ENCODE data around the gene PGAP3. TPM values are rescaled to one million over a fixed set of nuclear protein-coding genes. Genes with fewer than 3 reads are reported as not detected.

Gene PGAP3
- total and polyA plus RNA-seq, 5 experiments from 2014 or later = 14.2 to 33.5 (median 17.7) TPM

- H3K4me3 Mint-ChIP-seq = no peak overlapping the region
- H3K9me3 Mint-ChIP-seq = peaks cover 0 to 10% (median 0%) of the 10 kb centered on the region in 9 donors
- POLR2A ChIA-PET = no interaction called here
- peaks cover 0 to 27% (median 18%) of the 10 kb centered on the region in 3 donors for H3K36me3 Mint-ChIP-seq
- peak in 1 of 10 donors; percentile 40 for DNase-seq
- no peaks in the 10 kb centered on the region for H3K27me3 Mint-ChIP-seq
- peak overlapping the region in 1 of 10 donors; percentile 66 for H3K27ac Mint-ChIP-seq
- no peak for ATAC-seq
- H3K4me1 Mint-ChIP-seq = peaks cover 37 to 56% (median 45%) of the 10 kb centered on the region in 4 donors
Observed at GRCh38 chr17:39684369-39685192, 3.3 kb downstream of the PGAP3 start.

- Mint-ChIP-seq H3K4me3 (no peak overlapping the region), H3K9me3 (peaks cover 0 to 3% (median 0%) of the 10 kb centered on the region in 9 donors), H3K4me1 (peaks cover 41 to 59% (median 50%) of the 10 kb centered on the region in 4 donors), H3K27me3 (no peaks in the 10 kb centered on the region), H3K27ac (peak overlapping the region in 4 of 10 donors; percentile 8 to 69 (median 41)), H3K36me3 (peaks cover 0 to 27% (median 18%) of the 10 kb centered on the region in 3 donors)
- ATAC-seq (no peak), DNase-seq (peak in 1 of 10 donors; percentile 35)
- POLR2A ChIA-PET = interaction anchor here (0.7 to 1.4 kb wide), 2 partner anchors 71 to 351 kb away, joined by 3 to 4 read pairs; no protein-coding TSS in a partner anchor
Observed at GRCh38 chr17:39683295-39683939, 4.4 kb downstream of the PGAP3 start.

- peak in 9 of 10 donors; percentile 16 to 70 (median 49) for DNase-seq
- POLR2A ChIA-PET = interaction anchor here (0.7 to 2.5 kb wide), 14 partner anchors 9 to 90 kb away, joined by 3 to 22 read pairs (median 4); partner anchors contain the start of genes MIEN1, PGAP3, PNMT and PPP1R1B
- Mint-ChIP-seq H3K36me3 (peaks cover 0 to 17% (median 13%) of the 10 kb centered on the region in 3 donors), H3K4me3 (peak overlapping the region; percentile 22 to 88 (median 69)), H3K4me1 (peaks cover 38 to 70% (median 63%) of the 10 kb centered on the region in 4 donors), H3K27me3 (no peaks in the 10 kb centered on the region), H3K27ac (peak overlapping the region; percentile 93 to 99 (median 96)), H3K9me3 (no peaks in the 10 kb centered on the region)
- ATAC-seq = peak; percentile 82 to 85
Observed at GRCh38 chr17:39679521-39680192, 8.2 kb downstream of the PGAP3 start.

DNA sequence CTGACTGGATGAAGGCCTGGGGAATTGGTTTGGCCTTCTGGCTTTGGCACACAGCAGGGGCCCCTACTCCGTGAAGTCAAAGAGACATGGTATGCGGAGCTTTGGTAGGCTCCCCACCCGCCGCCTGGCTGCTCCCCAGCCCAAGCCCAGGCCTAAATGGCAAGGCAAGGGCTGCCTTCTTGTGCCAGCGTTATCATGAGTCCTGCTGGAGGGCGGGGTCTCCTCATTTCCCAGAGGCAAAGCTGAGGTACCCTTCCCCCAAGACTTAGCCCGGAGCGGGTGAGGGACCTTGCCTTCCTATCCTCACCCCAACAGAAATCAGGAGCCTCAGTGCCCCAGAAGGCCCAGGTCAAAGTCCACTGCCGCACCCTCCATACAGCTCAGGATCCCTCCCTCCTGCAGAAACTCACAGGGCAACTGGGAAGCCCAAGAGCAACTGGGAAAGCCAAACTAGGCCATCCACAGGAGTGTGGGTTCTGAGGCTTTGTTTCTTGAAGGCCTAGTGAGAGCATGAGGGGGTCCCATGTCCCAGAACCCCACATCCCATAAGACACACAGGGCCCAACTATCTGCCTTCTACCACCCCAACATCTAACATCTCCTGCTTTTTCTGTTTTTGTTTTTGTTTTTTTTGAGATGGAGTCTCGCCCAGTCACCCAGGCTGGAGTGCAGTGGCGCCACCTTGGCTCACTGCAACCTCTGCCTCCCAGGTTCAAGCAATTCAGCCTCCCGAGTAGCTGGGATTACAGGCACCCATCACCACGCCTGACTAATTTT, 9.3 kb downstream of the PGAP3 start:
- Mint-ChIP-seq H3K9me3 (no peaks in the 10 kb centered on the region), H3K4me1 (peaks cover 35 to 70% (median 65%) of the 10 kb centered on the region in 4 donors), H3K36me3 (peaks cover 0 to 10% (median 8%) of the 10 kb centered on the region in 3 donors), H3K4me3 (peak overlapping the region in 8 of 10 donors; percentile 9 to 80 (median 66)), H3K27ac (peak overlapping the region; percentile 93 to 99 (median 96)), H3K27me3 (no peaks in the 10 kb centered on the region)
- POLR2A ChIA-PET = interaction anchor here (0.7 to 3.4 kb wide), 11 partner anchors 10 to 57 kb away, joined by 3 to 22 read pairs (median 4); partner anchors contain the start of genes MIEN1, PGAP3, PNMT and PPP1R1B
- DNase-seq = peak in 1 of 10 donors; percentile 28
- no peak for ATAC-seq

- peaks cover 31 to 67% (median 64%) of the 10 kb centered on the region in 4 donors for H3K4me1 Mint-ChIP-seq
- peak in 1 of 10 donors; percentile 41 for DNase-seq
- H3K36me3 Mint-ChIP-seq = peaks cover 0 to 3% (median 2%) of the 10 kb centered on the region in 3 donors
- no peak for ATAC-seq
- H3K27me3 Mint-ChIP-seq = no peaks in the 10 kb centered on the region
- H3K4me3 Mint-ChIP-seq = peak overlapping the region in 7 of 10 donors; percentile 1 to 67 (median 42)
- H3K27ac Mint-ChIP-seq = peak overlapping the region; percentile 39 to 99 (median 96)
- POLR2A ChIA-PET = interaction anchor here (0.6 to 3.4 kb wide), 7 partner anchors 9 to 76 kb away, joined by 3 to 13 read pairs (median 3); partner anchors contain the start of genes MIEN1, PGAP3 and PNMT
- no peaks in the 10 kb centered on the region for H3K9me3 Mint-ChIP-seq
Observed at GRCh38 chr17:39677542-39678339, 10.1 kb downstream of the PGAP3 start.

- ATAC-seq (no peak), DNase-seq (peak in 1 of 10 donors; percentile 30)
- peak overlapping the region; percentile 27 to 99 (median 94) for H3K27ac Mint-ChIP-seq
- H3K4me3 Mint-ChIP-seq = peak overlapping the region in 8 of 10 donors; percentile 5 to 76 (median 30)
- POLR2A ChIA-PET = interaction anchor here (0.6 to 3.4 kb wide), 10 partner anchors 9 to 77 kb away, joined by 3 to 19 read pairs (median 4); partner anchors contain the start of genes MIEN1, PGAP3, PNMT and PPP1R1B
- no peaks in the 10 kb centered on the region for H3K9me3 Mint-ChIP-seq
- H3K27me3 Mint-ChIP-seq = no peaks in the 10 kb centered on the region
- peaks cover 0 to 2% (median 0%) of the 10 kb centered on the region in 3 donors for H3K36me3 Mint-ChIP-seq
- H3K4me1 Mint-ChIP-seq = peaks cover 31 to 72% (median 67%) of the 10 kb centered on the region in 4 donors
Observed at GRCh38 chr17:39677072-39677471, 10.8 kb downstream of the PGAP3 start.

- POLR2A ChIA-PET = interaction anchor here (0.6 to 3.4 kb wide), 12 partner anchors 11 to 304 kb away, joined by 3 to 19 read pairs (median 4); partner anchors contain the start of genes MIEN1, PGAP3, PPP1R1B and PSMD3
- peak overlapping the region; percentile 66 to 99 (median 94) for H3K27ac Mint-ChIP-seq
- ATAC-seq (peak; percentile 70 to 82), DNase-seq (peak in 9 of 10 donors; percentile 26 to 83 (median 62))
- peak overlapping the region in 9 of 10 donors; percentile 21 to 76 (median 63) for H3K4me3 Mint-ChIP-seq
- no peaks in the 10 kb centered on the region for H3K9me3 Mint-ChIP-seq
- H3K27me3 Mint-ChIP-seq = peaks cover 0 to 2% (median 0%) of the 10 kb centered on the region in 5 donors
- H3K4me1 Mint-ChIP-seq = peaks cover 33 to 76% (median 71%) of the 10 kb centered on the region in 4 donors
- H3K36me3 Mint-ChIP-seq = peaks cover 0 to 2% (median 0%) of the 10 kb centered on the region in 3 donors
Observed at GRCh38 chr17:39676198-39676819, 11.5 kb downstream of the PGAP3 start.

- Mint-ChIP-seq H3K4me3 (peak overlapping the region in 7 of 10 donors; percentile 32 to 76 (median 51)), H3K4me1 (peaks cover 31 to 70% (median 64%) of the 10 kb centered on the region in 4 donors), H3K27ac (peak overlapping the region; percentile 58 to 99 (median 94)), H3K27me3 (peaks cover 0 to 3% (median 1%) of the 10 kb centered on the region in 5 donors), H3K36me3 (peaks cover 0 to 2% (median 0%) of the 10 kb centered on the region in 3 donors), H3K9me3 (no peaks in the 10 kb centered on the region)
- no peak for ATAC-seq
- peak in 1 of 10 donors; percentile 41 for DNase-seq
- POLR2A ChIA-PET = interaction anchor here (0.6 to 3.4 kb wide), 13 partner anchors 10 to 618 kb away, joined by 3 to 19 read pairs (median 4); partner anchors contain the start of genes MIEN1, PGAP3, PPP1R1B and PSMD3
Observed at GRCh38 chr17:39675390-39676082, 12.3 kb downstream of the PGAP3 start.

- peaks cover 26 to 63% (median 58%) of the 10 kb centered on the region in 4 donors for H3K4me1 Mint-ChIP-seq
- no peak for ATAC-seq
- POLR2A ChIA-PET = interaction anchor here (0.6 to 3.4 kb wide), 7 partner anchors 9 to 617 kb away, joined by 3 to 19 read pairs (median 8); partner anchors contain the start of genes PGAP3, PSMD3 and TCAP
Observed at GRCh38 chr17:39674702-39675389, 13.0 kb downstream of the PGAP3 start.

More at GRCh38 chr17:39674702-39675389, 13.0 kb downstream of the PGAP3 start:
- H3K27ac Mint-ChIP-seq = peak overlapping the region in 4 of 10 donors; percentile 66 to 99 (median 96)
- no peaks in the 10 kb centered on the region for H3K9me3 Mint-ChIP-seq
- peaks cover 0 to 4% (median 1%) of the 10 kb centered on the region in 5 donors for H3K27me3 Mint-ChIP-seq
- H3K36me3 Mint-ChIP-seq = no peaks in the 10 kb centered on the region
- peak overlapping the region in 2 of 10 donors; percentile 19 to 49 for H3K4me3 Mint-ChIP-seq
- DNase-seq = peak in 1 of 10 donors; percentile 62

Measured in naive thymus-derived CD8-positive, alpha-beta T cell (primary cell).